Colonic mucosa (tissue), 4 donors: ENCODE measurements around the gene ANO2. TPM values are rescaled to one million over a fixed set of nuclear protein-coding genes. Genes with fewer than 3 reads are reported as not detected.

Source experiments
- DNase-seq: peaks from one replicate; pipeline ENCODE4 v3.0.0-alpha.2; 2020
- H3K27ac ChIP-seq: fragments of 200-600 bp; one replicate; pipeline ENCODE4 v1.8.0; 2021
- H3K27me3 ChIP-seq: fragments of 200-600 bp; one replicate; pipeline ENCODE4 v1.8.0; 2021
- H3K36me3 ChIP-seq: fragments of 200-600 bp; one replicate; pipeline ENCODE4 v1.8.0; 2021
- H3K4me1 ChIP-seq: fragments of 200-600 bp; one replicate; pipeline ENCODE4 v1.8.0; 2021; ENCODE audit warnings: mild to moderate bottlenecking
- H3K4me3 ChIP-seq: fragments of 200-600 bp; one replicate; pipeline ENCODE4 v1.8.0; 2021
- H3K9ac ChIP-seq, 2 donors: one replicate each; pipeline ENCODE4 v1.7.0; 2013; ENCODE audit warnings: control low read depth in 2 of 2, low read depth in 2 of 2, low read length in 2 of 2
- H3K9me3 ChIP-seq: fragments of 200-600 bp; one replicate; pipeline ENCODE4 v1.8.0; 2021
- intact Hi-C: fragments of 100-400 bp; cut with DNase I; formaldehyde crosslinking; loops from one replicate; pipeline ENCODE4 v1.14.1; 2022
- total RNA-seq, 2 donors: library from RNA; stranded (reverse); fragmentation: NEBNext Ultra II Directional in 1 of 2; extraction: Animal tissue kit (Norgen Biotek cat#: 25700) in 1 of 2; gene quantifications; one replicate each; pipeline ENCODE4 v1.2.1, GENCODE V29; 2021
- TF ChIP-seq, protein P1 (sequence below): fragments of 200-600 bp; IDR thresholded peaks from one replicate; pipeline ENCODE4 v1.8.0; 2022; ENCODE audit warnings: antibody characterized with exemption, mild to moderate bottlenecking
- donor health status: healthy.
- donor health status: DM: no; HTN: no; CAD: no.
- donor health status: DM: no; HTN: no; CAD: no.

Gene ANO2
- total RNA-seq, 2 donors from 2014 or later = 1.1 to 2.2 TPM

DNA sequence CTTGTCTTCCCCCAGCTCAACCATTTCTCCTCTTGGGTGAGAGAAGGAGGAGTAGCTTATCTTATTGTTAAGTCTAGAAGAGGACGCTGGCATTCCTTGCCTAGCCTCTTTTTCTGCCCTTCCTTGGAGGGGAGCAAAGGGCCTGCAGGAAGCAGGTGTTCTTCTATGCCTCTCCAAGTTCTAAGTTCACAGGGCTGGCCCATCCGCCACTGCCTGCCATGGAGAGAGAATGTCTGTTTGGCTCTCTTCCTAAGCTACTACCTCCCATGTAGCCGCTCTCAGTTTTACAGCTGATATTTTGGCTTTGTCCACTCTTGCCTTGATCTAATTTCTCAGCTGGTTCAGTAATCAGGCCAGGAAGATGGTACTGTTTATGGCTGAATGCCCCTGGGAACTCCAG lies 312.0 kb downstream of the ANO2 start:
- no peak for DNase-seq
- H3K36me3 ChIP-seq = no peaks in the 10 kb centered on the region
- H3K9ac ChIP-seq = no peak overlapping the region
- H3K27me3 ChIP-seq = no peaks in the 10 kb centered on the region
- H3K4me3 ChIP-seq = no peak overlapping the region
- TF ChIP-seq, protein P1, sequence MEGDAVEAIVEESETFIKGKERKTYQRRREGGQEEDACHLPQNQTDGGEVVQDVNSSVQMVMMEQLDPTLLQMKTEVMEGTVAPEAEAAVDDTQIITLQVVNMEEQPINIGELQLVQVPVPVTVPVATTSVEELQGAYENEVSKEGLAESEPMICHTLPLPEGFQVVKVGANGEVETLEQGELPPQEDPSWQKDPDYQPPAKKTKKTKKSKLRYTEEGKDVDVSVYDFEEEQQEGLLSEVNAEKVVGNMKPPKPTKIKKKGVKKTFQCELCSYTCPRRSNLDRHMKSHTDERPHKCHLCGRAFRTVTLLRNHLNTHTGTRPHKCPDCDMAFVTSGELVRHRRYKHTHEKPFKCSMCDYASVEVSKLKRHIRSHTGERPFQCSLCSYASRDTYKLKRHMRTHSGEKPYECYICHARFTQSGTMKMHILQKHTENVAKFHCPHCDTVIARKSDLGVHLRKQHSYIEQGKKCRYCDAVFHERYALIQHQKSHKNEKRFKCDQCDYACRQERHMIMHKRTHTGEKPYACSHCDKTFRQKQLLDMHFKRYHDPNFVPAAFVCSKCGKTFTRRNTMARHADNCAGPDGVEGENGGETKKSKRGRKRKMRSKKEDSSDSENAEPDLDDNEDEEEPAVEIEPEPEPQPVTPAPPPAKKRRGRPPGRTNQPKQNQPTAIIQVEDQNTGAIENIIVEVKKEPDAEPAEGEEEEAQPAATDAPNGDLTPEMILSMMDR = no peak
- H3K27ac ChIP-seq = no peak overlapping the region
- H3K9me3 ChIP-seq = no peaks in the 10 kb centered on the region
- no peaks in the 10 kb centered on the region for H3K4me1 ChIP-seq
- intact Hi-C loops = no loop called here

DNA sequence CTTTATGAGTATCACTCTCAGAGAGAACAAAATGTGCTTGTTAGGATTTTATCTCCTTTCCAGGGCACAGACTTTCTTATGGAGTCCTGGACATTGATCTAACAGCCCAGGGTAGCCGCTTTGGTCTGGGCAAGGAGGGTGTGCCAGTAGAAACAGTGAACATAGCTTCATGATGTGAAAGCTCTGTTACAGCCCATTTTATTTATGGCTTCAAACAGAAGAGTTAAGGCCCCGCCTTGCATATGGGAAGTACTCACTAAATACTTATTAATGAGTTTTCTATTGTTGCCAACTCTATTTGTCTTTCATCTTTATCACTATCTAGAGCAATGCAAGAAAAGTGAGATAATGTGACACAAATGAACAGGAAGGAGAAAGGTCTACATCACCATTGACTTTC lies 312.6 kb downstream of the ANO2 start:
- Histone ChIP-seq H3K27ac (no peak overlapping the region), H3K9me3 (no peaks in the 10 kb centered on the region), H3K27me3 (no peaks in the 10 kb centered on the region), H3K36me3 (no peaks in the 10 kb centered on the region), H3K4me1 (no peaks in the 10 kb centered on the region), H3K4me3 (no peak overlapping the region), H3K9ac (no peak overlapping the region)
- DNase-seq = no peak
- intact Hi-C loops = no loop called here
- TF ChIP-seq, protein P1 = no peak

DNA sequence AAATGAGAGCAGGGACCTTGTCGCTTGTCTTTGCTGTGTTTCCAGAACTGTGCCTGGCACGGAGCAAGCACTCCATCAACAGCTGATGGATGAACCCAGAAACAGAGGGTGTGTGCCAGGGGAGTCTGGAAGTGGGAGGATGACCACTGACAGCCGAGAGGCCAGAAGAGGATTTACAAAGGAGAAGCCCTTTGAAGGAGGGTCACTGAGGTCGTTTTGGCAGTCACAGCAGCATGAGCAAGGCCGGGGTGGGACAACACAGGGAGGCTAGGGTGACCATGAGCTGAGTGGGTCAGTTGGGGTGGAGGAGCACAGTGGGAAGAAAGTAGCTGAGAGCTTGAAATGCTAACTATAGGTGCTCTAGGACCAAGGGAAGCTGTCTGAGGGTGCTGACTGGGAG lies 313.6 kb downstream of the ANO2 start:
- no peak overlapping the region for H3K27ac ChIP-seq
- intact Hi-C loops = no loop called here
- H3K9me3 ChIP-seq = no peaks in the 10 kb centered on the region
- H3K9ac ChIP-seq = no peak overlapping the region
- no peak overlapping the region for H3K4me3 ChIP-seq
- no peaks in the 10 kb centered on the region for H3K36me3 ChIP-seq
- TF ChIP-seq, protein P1 = no peak
- DNase-seq = no peak
- H3K4me1 ChIP-seq = no peaks in the 10 kb centered on the region
- no peaks in the 10 kb centered on the region for H3K27me3 ChIP-seq

DNA sequence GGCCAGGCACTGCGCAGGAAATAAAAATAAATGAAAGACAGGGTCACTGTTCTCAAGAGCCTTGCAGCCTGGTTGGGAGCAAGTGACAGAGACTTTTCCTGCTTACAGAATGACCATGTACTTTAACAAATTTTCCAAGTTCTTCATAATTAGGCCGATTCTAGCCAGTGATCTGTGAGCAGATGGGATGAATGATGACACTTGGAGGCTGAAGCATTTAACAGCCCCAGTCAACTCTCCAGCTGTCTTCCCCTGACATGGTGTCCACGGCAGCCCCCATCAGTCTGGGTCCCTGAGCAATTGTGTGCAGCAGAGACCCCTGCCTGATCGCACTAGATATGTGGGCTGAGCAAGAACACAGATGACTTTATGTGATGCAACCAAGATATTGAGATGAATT lies 314.3 kb downstream of the ANO2 start:
- no peak overlapping the region for H3K27ac ChIP-seq

DNA sequence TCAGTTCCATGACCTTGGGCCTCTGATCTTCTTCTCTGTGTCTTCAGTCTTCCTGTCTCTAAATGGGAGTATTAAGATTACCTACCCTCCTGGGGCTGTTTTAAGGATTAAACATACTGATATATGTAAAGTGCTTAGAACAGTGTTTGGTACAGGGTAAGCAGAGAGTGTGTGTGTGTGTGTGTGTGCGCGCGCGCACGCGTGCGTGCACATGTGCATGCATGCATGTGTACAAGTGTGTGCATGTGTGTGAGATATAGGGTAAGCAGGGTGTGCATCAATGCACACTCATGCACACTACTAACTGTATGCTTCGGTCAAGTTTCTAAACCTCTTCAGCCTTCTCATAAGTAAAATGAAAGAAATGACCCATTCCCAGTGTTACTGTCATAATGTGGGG lies 316.6 kb downstream of the ANO2 start:
- H3K27me3 ChIP-seq = no peaks in the 10 kb centered on the region
- intact Hi-C loops = no loop called here
- H3K9me3 ChIP-seq = no peaks in the 10 kb centered on the region
- no peaks in the 10 kb centered on the region for H3K36me3 ChIP-seq
- no peaks in the 10 kb centered on the region for H3K4me1 ChIP-seq
- no peak overlapping the region for H3K9ac ChIP-seq
- TF ChIP-seq, protein P1 = no peak
- no peak for DNase-seq
- H3K4me3 ChIP-seq = no peak overlapping the region
- no peak overlapping the region for H3K27ac ChIP-seq

More for the DNA sequence above, 314.3 kb downstream of the ANO2 start:
- DNase-seq = no peak
- intact Hi-C loops = no loop called here
- H3K9ac ChIP-seq = no peak overlapping the region
- no peaks in the 10 kb centered on the region for H3K4me1 ChIP-seq
- H3K4me3 ChIP-seq = no peak overlapping the region
- H3K9me3 ChIP-seq = no peaks in the 10 kb centered on the region
- no peaks in the 10 kb centered on the region for H3K27me3 ChIP-seq
- TF ChIP-seq, protein P1 = no peak
- H3K36me3 ChIP-seq = no peaks in the 10 kb centered on the region
